Measurements from ENCODE around the gene RBFOX2.

DNA sequence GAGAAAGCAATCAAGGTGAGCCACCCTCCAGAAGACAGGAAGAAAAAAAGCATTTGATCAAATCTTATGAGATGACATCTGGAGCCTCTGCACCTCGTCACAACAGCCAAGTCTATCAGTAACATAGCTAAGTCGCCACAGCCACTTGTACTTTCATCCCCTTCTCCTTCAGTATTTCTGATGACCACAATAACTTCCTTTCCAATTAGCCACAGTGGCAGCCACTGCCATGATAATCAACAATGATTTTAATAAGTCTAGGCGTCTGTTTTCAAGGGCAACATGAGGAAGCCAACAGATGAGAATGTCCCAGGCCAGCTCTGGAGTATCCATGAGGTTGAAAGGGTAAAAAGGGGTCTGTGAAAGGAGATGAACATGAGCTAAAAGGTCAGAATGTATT is 29.9 kb downstream of the RBFOX2 start:
- TF ChIP-seq, protein P1, sequence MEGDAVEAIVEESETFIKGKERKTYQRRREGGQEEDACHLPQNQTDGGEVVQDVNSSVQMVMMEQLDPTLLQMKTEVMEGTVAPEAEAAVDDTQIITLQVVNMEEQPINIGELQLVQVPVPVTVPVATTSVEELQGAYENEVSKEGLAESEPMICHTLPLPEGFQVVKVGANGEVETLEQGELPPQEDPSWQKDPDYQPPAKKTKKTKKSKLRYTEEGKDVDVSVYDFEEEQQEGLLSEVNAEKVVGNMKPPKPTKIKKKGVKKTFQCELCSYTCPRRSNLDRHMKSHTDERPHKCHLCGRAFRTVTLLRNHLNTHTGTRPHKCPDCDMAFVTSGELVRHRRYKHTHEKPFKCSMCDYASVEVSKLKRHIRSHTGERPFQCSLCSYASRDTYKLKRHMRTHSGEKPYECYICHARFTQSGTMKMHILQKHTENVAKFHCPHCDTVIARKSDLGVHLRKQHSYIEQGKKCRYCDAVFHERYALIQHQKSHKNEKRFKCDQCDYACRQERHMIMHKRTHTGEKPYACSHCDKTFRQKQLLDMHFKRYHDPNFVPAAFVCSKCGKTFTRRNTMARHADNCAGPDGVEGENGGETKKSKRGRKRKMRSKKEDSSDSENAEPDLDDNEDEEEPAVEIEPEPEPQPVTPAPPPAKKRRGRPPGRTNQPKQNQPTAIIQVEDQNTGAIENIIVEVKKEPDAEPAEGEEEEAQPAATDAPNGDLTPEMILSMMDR (IDR thresholded peaks at IDR 0.05; ENCODE audit: low read depth, low read length): no peak
- TF ChIP-seq EZH2phosphoT487 (IDR thresholded peaks at IDR 0.05; ENCODE audit: low read depth): no peak

All from OCI-LY3 (cell line).